Neural crest cell (in vitro differentiated cells): Measurements from ENCODE around the gene COQ2. TPM values are rescaled to one million over a fixed set of nuclear protein-coding genes. Genes with fewer than 3 reads are reported as not detected.
"Not testable (repeated sequence)": the region's sequence is repeated elsewhere in the genome, so short reads cannot be mapped to it uniquely, and the experiment has no call there.

ENCODE experiments used
- DNase-seq: peaks from one replicate; pipeline ENCODE4 v3.0.0; 2021; ENCODE audit warnings: low read depth, mixed read lengths, low spot score
- H3K27ac Mint-ChIP-seq: one replicate; pipeline ENCODE4 v1.8.0; 2021; ENCODE audit warnings: mild to moderate bottlenecking, mixed read lengths; ENCODE audit not compliant: unreplicated experiment
- H3K27me3 Mint-ChIP-seq: 2 replicates; pipeline ENCODE4 v1.8.0; 2021; ENCODE audit warnings: low read depth, mild to moderate bottlenecking, mixed read lengths
- H3K36me3 Mint-ChIP-seq: 2 replicates; pipeline ENCODE4 v1.8.0; 2021; ENCODE audit warnings: low read depth, mild to moderate bottlenecking, mixed read lengths
- H3K4me1 Mint-ChIP-seq: 2 replicates; pipeline ENCODE4 v1.8.0; 2021; ENCODE audit warnings: mixed read lengths
- H3K4me3 Mint-ChIP-seq: one replicate; pipeline ENCODE4 v1.8.0; 2021; ENCODE audit warnings: mild to moderate bottlenecking, mixed read lengths
- H3K9me3 Mint-ChIP-seq: 2 replicates; pipeline ENCODE4 v1.8.0; 2021; ENCODE audit warnings: mixed read lengths
- long read RNA-seq: library from polyadenylated mRNA; unstranded; transcript quantifications from one replicate; pipeline ENCODE4 v2.0.0, GENCODE V29; 2020
- total RNA-seq: library from RNA; stranded (reverse); gene quantifications from 2 replicates; pipeline ENCODE4 v1.2.1, GENCODE V29; 2021
- TF ChIP-seq, protein P1 (sequence below): fragments of 200-600 bp; sonication (generic); conservative IDR thresholded peaks from 2 replicates; pipeline ENCODE4 v1.5.0; 2021; ENCODE audit warnings: antibody characterized with exemption, mild to moderate bottlenecking

Gene COQ2, protein sequence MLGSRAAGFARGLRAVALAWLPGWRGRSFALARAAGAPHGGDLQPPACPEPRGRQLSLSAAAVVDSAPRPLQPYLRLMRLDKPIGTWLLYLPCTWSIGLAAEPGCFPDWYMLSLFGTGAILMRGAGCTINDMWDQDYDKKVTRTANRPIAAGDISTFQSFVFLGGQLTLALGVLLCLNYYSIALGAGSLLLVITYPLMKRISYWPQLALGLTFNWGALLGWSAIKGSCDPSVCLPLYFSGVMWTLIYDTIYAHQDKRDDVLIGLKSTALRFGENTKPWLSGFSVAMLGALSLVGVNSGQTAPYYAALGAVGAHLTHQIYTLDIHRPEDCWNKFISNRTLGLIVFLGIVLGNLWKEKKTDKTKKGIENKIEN
- total RNA-seq: 19.7 and 21.9 TPM in 2 replicates
- long read RNA-seq, transcript COQ2-206 (7 exons, 1,641 nt): major isoform, 7 of 10 reads
- long read RNA-seq, partial matches to known transcripts: 1 of 10 reads
- long read RNA-seq, other reads (novel, unspliced or antisense): 2 of 10 reads

DNA sequence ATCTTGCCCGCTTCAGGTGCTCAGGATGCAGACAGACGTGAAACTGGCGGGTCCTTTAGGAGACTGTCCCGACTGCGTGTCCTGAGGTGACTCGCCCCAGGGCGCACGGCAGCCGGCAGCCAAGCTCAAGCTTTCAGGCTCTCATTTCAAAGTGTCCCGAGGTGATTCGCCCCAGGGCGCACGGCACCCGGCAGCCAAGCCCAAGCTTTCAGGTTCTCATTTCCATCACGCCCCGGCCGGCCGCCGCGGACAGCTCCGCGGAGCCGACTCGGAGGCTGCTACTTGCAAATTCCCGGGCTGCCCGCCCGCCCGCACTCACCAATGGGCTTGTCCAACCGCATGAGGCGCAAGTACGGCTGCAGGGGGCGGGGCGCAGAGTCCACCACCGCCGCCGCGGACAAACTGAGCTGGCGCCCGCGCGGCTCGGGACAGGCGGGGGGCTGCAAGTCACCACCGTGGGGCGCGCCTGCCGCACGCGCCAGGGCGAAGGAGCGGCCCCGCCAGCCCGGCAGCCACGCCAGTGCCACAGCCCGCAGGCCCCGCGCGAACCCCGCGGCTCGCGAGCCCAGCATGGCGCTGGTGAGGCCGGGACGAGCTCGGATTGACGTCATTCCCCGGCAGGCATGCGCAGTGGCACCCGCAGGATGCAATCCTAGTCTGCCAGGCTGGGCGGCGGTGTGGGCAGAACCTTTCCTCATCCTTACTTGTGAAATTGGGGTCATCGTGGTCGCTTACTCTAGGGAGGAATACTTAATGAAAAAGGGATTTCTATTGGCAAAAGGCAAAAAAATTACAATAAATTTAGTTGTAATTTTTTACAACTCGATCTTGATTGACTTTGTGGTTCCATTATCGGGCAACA is at the start of gene COQ2:
TSS of gene COQ2 (minus strand) at position 606 of the 862 bp plus-strand sequence. CDS start at position 572, 34 bp downstream.
- Mint-ChIP-seq H3K4me1 (peaks cover 35% of the 10 kb centered on the region), H3K27ac (peak within 1 kb of the TSS; percentile 97), H3K27me3 (no peaks in the 10 kb centered on the region), H3K9me3 (no peaks in the 10 kb centered on the region), H3K4me3 (peak within 1 kb of the TSS; percentile 96), H3K36me3 (no peaks in the 10 kb centered on the region)
- peak; percentile 93 for DNase-seq
- TF ChIP-seq, protein P1, sequence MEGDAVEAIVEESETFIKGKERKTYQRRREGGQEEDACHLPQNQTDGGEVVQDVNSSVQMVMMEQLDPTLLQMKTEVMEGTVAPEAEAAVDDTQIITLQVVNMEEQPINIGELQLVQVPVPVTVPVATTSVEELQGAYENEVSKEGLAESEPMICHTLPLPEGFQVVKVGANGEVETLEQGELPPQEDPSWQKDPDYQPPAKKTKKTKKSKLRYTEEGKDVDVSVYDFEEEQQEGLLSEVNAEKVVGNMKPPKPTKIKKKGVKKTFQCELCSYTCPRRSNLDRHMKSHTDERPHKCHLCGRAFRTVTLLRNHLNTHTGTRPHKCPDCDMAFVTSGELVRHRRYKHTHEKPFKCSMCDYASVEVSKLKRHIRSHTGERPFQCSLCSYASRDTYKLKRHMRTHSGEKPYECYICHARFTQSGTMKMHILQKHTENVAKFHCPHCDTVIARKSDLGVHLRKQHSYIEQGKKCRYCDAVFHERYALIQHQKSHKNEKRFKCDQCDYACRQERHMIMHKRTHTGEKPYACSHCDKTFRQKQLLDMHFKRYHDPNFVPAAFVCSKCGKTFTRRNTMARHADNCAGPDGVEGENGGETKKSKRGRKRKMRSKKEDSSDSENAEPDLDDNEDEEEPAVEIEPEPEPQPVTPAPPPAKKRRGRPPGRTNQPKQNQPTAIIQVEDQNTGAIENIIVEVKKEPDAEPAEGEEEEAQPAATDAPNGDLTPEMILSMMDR: peak; percentile 42

DNA sequence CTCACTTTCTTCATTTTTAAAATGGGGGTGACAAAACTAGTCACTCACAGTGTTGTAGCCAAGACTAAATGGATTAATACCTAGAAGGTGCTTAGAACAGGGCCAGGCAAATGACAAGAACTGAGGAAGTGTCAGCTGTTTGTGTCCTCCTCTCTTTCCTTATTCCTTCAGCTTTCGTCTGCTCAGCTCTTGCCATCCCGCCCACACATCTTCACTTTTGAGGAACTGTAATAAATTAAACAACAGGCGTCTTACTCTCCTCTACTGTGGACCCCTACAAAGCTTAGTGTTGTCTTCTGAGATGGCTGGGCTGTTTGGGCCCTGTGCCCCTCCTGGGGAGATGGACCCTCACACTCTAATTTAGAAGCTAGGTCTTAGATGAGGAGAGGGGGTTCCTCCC is 47.4 kb upstream of the COQ2 start:
- DNase-seq: no peak
- no peaks in the 10 kb centered on the region for H3K36me3 Mint-ChIP-seq
- no peak overlapping the region for H3K27ac Mint-ChIP-seq
- no peak overlapping the region for H3K4me3 Mint-ChIP-seq
- H3K27me3 Mint-ChIP-seq: peaks cover 72% of the 10 kb centered on the region
- TF ChIP-seq, protein P1: no peak
- no peaks in the 10 kb centered on the region for H3K9me3 Mint-ChIP-seq
- peaks cover 13% of the 10 kb centered on the region for H3K4me1 Mint-ChIP-seq

DNA sequence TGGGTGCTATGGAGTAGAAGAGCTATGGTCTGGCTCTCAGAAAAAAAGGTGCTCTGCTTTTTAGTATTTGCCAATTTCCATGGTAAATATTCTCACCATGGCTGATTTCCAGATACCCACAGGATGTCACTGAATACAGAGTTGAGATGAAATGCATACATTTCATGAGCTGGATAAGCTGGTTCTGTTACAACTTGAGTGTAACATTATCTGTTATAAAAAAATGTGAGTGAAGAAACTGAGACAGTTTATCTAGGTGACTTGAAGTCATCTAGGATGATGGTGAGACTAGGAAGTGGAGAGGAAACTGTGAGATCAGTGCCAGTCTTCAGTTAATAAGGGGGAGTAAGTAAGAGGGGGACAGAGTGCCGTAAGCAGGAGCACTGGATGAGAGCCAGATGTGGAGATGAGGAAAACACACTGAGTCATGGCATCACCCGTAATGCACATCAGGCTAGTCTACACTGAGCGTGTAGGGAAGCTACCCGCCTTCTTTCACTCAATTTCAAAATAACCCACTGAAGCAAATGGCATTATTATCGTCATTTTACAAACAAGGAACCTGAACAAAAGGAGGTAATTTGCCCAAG is 45.0 kb upstream of the COQ2 start:
- TF ChIP-seq, protein P1: no peak
- H3K27me3 Mint-ChIP-seq: peaks cover 50% of the 10 kb centered on the region
- H3K9me3 Mint-ChIP-seq: no peaks in the 10 kb centered on the region
- no peak overlapping the region for H3K27ac Mint-ChIP-seq
- H3K4me3 Mint-ChIP-seq: no peak overlapping the region
- no peak for DNase-seq
- H3K36me3 Mint-ChIP-seq: no peaks in the 10 kb centered on the region
- H3K4me1 Mint-ChIP-seq: peaks cover 3% of the 10 kb centered on the region

DNA sequence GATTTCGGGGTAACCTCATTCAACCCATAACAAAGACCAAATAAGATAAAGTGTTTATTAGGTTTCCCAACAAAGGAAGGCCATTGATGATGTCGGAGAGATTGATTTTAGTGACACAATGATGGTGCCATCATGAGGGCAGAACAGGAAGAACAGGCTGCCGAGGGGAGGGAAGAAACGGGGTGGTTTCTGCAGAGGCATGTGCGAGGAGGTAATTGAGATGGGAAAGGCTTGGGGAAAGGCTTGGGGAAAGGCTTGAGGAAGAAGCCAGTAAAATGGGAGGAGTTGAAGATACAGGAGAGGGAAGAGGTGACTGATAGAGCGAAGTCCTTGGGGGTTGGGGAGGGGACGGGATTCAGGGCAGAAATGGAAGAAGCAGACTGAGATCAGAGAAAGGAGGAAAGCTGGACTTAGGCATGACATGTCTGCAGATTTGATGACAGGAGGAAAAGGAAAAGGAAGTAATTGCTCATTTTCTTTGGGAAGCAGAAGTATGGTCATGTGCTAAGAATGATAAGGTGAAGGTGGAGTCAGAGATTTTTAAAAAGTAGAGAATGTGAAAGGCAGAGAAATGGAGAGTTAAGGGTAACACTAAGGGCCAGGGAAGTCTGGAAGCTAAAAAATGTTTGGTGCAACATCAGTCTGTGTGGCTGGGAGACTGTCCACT is 44.1 kb upstream of the COQ2 start:
- Mint-ChIP-seq H3K9me3 (no peaks in the 10 kb centered on the region), H3K27me3 (peaks cover 41% of the 10 kb centered on the region), H3K4me3 (no peak overlapping the region), H3K36me3 (no peaks in the 10 kb centered on the region), H3K27ac (no peak overlapping the region), H3K4me1 (no peaks in the 10 kb centered on the region)
- TF ChIP-seq, protein P1: peak; percentile 32
- DNase-seq: no peak

DNA sequence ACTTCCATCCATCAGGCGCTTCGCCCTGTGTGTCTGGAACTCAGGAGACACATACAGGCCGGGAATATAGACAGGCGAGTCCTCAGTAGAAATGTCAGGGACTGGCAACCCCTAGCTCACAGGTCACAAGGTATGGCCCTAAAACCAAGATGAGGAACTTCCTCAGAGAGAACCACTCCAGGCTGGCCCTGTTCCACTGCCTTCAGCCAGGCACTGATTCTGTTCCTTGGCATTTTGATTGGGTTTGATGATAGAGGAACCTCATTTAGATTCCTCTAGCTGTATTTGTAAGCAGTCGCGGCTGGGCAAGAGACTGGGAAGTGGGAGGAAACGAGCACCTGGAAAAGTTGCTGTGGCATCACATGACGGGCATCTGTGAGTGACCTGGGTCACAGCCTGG is 41.9 kb upstream of the COQ2 start:
- Mint-ChIP-seq H3K27ac (no peak overlapping the region), H3K27me3 (peaks cover 35% of the 10 kb centered on the region), H3K4me1 (no peaks in the 10 kb centered on the region), H3K9me3 (no peaks in the 10 kb centered on the region), H3K36me3 (no peaks in the 10 kb centered on the region), H3K4me3 (no peak overlapping the region)
- DNase-seq: no peak
- TF ChIP-seq, protein P1: no peak

DNA sequence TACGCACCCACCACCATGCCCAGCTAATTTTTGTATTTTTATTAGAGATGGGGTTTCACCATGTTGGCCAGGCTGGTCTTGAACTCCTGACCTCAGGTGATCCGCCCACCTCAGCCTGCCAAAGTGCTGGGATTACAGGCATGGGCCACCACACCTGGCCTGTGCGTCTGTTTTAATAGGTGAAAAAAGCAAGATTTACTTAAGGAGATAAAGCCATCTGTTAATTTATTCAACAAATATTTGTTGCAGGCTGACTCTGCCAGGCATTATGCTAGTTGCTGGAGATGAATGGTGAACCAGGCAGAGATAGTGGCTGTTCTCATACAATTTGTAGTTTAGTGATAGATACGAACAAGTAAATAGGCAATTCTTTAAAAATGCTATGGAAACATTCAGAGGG is 40.7 kb upstream of the COQ2 start:
- DNase-seq, H3K36me3 Mint-ChIP-seq, H3K9me3 Mint-ChIP-seq, H3K4me1 Mint-ChIP-seq, H3K4me3 Mint-ChIP-seq, H3K27ac Mint-ChIP-seq: not testable (repeated sequence)
- peaks cover 33% of the 10 kb centered on the region for H3K27me3 Mint-ChIP-seq
